SJSA1 (cell line): ENCODE results near the gene GJD4. TPM values are rescaled to one million over a fixed set of nuclear protein-coding genes. Genes with fewer than 3 reads are reported as not detected.

Experiments
- DNase-seq, 2 experiments: peaks; one replicate each; pipeline ENCODE4 v3.0.0-alpha.2; 2015 to 2020; ENCODE audit warnings: low spot score in 2 of 2, low read depth in 1 of 2
- H3K27ac ChIP-seq: fragments of 250-450 bp; sonication (Bioruptor Pico); 2 replicates; pipeline ENCODE4 v1.5.1; 2020; ENCODE audit warnings: mild to moderate bottlenecking, moderate library complexity
- H3K27me3 ChIP-seq: fragments of 250-450 bp; sonication (Bioruptor Pico); replicated peaks from 2 replicates; pipeline ENCODE4 v1.5.1; 2020; ENCODE audit warnings: mild to moderate bottlenecking, moderate library complexity
- H3K36me3 ChIP-seq: fragments of 250-450 bp; sonication (Bioruptor Pico); 2 replicates; pipeline ENCODE4 v1.5.1; 2020; ENCODE audit warnings: mild to moderate bottlenecking
- H3K4me1 ChIP-seq: fragments of 250-450 bp; sonication (Bioruptor Pico); replicated peaks from 2 replicates; pipeline ENCODE4 v1.6.1; 2021; ENCODE audit warnings: mild to moderate bottlenecking
- H3K4me3 ChIP-seq: fragments of 250-450 bp; sonication (Bioruptor Pico); 2 replicates; pipeline ENCODE4 v1.5.1; 2020; ENCODE audit warnings: mild to moderate bottlenecking
- H3K9me3 ChIP-seq: fragments of 250-450 bp; sonication (Bioruptor Pico); replicated peaks from 2 replicates; pipeline ENCODE4 v1.5.1; 2020; ENCODE audit warnings: mild to moderate bottlenecking
- total RNA-seq: library from RNA; depleted of rRNA; stranded (reverse); fragments of >200 nt; shearing (Covaris generic); gene quantifications from 2 replicates; pipeline ENCODE4 v1.2.3, GENCODE V29; 2014

Gene GJD4
- total RNA-seq, 1 experiment from 2014 or later = 0.13 TPM

DNA sequence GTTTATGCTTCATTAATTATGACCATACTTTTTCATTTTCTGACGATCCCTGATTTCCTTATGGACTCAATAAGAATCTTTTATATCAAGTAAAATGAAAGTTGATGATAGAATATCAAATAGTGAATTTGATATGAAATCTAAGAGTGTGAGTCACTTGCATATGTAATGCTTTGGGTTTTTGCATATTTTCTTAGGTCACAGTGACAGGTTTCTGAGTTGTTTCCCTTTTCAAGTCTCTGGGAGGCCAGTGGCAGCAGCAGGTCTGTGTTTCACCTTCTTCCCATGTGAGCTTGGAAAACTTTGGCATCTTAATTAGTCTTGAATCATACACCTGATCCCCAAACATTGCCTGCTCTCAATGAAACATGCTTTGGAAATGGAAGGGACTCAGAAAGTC lies 34.7 kb upstream of the GJD4 start:
- H3K27me3 ChIP-seq = no peaks in the 10 kb centered on the region
- peaks cover 25% of the 10 kb centered on the region for H3K36me3 ChIP-seq
- H3K4me1 ChIP-seq = peaks cover 14% of the 10 kb centered on the region
- H3K27ac ChIP-seq = no peak overlapping the region
- no peaks in the 10 kb centered on the region for H3K9me3 ChIP-seq
- no peak for DNase-seq
- no peak overlapping the region for H3K4me3 ChIP-seq

GRCh38 chr10:35572583-35572982 lies 32.6 kb upstream of the GJD4 start:
- Histone ChIP-seq H3K36me3 (peaks cover 11% of the 10 kb centered on the region), H3K9me3 (no peaks in the 10 kb centered on the region), H3K4me1 (peaks cover 22% of the 10 kb centered on the region), H3K4me3 (no peak overlapping the region), H3K27me3 (no peaks in the 10 kb centered on the region), H3K27ac (no peak overlapping the region)
- no peak for DNase-seq

DNA sequence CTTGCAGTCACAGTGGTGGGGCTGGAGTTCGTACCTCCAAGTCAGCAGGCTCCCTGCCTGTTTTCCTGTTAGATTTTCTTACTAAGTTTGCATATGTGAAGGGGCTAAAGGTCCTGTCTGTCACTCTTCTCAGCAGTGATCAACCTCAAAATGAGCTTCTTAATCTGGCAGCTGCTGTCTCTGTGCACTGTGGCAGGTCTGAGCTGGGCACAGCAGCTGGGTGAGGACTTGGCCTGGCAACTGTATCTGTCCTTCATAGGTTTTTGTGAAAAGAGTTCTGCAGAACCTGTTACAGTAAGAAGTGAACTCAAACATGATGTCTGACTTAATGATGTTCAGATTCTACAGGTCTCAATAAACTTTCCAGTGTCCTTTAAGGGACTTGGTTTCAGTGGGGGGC lies 31.3 kb upstream of the GJD4 start:
- Histone ChIP-seq H3K4me1 (peaks cover 28% of the 10 kb centered on the region), H3K27me3 (no peaks in the 10 kb centered on the region), H3K36me3 (peaks cover 11% of the 10 kb centered on the region), H3K4me3 (no peak overlapping the region), H3K27ac (no peak overlapping the region), H3K9me3 (no peaks in the 10 kb centered on the region)
- DNase-seq = no peak

DNA sequence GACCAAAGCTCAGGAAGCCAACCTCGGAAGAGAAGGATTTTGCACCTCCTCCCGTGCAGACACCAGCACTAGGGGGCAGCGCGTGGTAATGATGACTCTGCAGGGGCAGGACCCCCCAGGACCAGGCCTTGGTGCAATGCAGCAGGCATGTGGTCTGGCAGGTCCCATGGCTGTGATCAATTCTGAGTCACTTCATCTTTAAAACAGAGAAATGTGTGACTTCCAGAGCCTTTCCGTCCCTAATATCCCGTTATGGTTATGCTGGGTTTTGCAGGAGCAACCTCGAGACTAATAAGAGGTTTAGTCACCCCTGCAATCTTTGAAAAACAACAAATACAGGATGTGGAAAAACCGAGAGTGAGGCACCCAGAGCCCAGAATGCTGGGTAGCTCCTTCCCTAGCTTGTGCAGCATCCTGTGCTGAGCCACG lies 30.2 kb upstream of the GJD4 start:
- peak overlapping the region; percentile 59 for H3K27ac ChIP-seq
- DNase-seq = peak; percentile 82 to 90

DNA sequence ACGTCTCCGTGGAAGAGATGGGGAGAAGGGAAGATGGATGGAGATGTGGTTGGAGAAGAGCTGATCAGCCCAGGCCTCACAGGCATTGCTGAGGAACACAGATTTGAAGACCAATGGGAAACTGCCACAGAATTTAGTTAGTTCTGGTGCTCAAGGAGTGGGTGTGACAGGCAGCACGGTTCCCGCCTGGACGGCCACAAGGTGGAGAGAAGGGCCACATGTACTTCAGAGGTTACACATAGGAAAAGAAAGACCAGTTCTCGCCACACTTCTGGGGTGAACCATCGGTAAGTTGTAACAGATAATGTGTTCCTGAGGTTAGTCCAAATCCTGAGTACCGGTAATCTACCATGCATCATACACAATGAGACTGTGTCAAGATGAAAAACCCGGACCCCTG lies 29.5 kb upstream of the GJD4 start:
- Histone ChIP-seq H3K4me1 (peaks cover 28% of the 10 kb centered on the region), H3K27me3 (no peaks in the 10 kb centered on the region), H3K36me3 (peaks cover 4% of the 10 kb centered on the region), H3K4me3 (no peak overlapping the region), H3K27ac (peak overlapping the region; percentile 59), H3K9me3 (no peaks in the 10 kb centered on the region)
- DNase-seq = no peak

More for the DNA sequence above, 30.2 kb upstream of the GJD4 start:
- Histone ChIP-seq H3K4me1 (peaks cover 28% of the 10 kb centered on the region), H3K4me3 (no peak overlapping the region), H3K27me3 (no peaks in the 10 kb centered on the region), H3K36me3 (peaks cover 4% of the 10 kb centered on the region), H3K9me3 (no peaks in the 10 kb centered on the region)

DNA sequence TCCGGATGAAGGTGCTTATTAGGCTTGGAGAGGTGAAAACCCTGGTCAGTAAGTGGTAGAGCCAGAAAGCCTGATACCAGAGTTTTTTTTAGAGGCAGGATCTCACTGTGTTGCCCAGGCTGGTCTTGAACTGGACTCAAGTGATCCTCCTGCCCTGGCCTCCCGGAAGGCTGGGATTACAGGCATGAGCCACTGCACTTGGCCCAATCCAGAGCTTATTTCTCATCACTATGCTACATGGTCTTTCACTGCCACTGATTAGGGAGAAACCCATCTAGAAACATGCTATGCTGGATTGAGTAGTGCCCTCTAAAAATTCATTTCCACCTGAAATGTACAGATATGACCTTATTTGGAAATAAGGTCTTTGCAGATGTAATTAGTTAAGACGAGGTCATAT lies 28.4 kb upstream of the GJD4 start:
- Histone ChIP-seq H3K27me3 (no peaks in the 10 kb centered on the region), H3K4me3 (no peak overlapping the region), H3K36me3 (peaks cover 4% of the 10 kb centered on the region), H3K27ac (no peak overlapping the region), H3K4me1 (peaks cover 28% of the 10 kb centered on the region), H3K9me3 (no peaks in the 10 kb centered on the region)
- no peak for DNase-seq

GRCh38 chr10:35577926-35578617 lies 27.1 kb upstream of the GJD4 start:
- Histone ChIP-seq H3K27me3 (no peaks in the 10 kb centered on the region), H3K27ac (no peak overlapping the region), H3K4me3 (no peak overlapping the region), H3K36me3 (no peaks in the 10 kb centered on the region), H3K9me3 (no peaks in the 10 kb centered on the region), H3K4me1 (peaks cover 28% of the 10 kb centered on the region)
- DNase-seq = no peak

DNA sequence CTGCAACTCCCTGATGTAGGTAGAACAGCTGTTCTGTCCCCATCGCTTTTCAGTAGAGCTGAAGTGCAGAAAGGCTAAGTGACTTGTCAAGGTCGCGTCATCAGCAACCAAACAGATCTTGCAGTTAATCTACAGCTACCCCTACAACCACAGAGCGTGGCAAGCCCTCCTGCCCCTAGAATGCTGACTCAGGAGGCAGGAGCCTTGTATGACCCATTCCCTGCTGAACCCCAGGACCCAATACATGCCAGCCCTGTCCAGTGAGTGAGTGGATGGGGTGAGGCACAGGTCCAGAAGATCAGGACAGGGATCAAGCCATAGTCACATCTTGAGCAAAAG lies 26.6 kb upstream of the GJD4 start:
- no peaks in the 10 kb centered on the region for H3K9me3 ChIP-seq
- DNase-seq = no peak
- H3K27me3 ChIP-seq = no peaks in the 10 kb centered on the region
- H3K36me3 ChIP-seq = no peaks in the 10 kb centered on the region
- H3K4me1 ChIP-seq = peaks cover 28% of the 10 kb centered on the region
- H3K4me3 ChIP-seq = no peak overlapping the region
- no peak overlapping the region for H3K27ac ChIP-seq

GRCh38 chr10:35579116-35579515 lies 26.0 kb upstream of the GJD4 start:
- Histone ChIP-seq H3K27me3 (no peaks in the 10 kb centered on the region), H3K4me1 (peaks cover 27% of the 10 kb centered on the region), H3K9me3 (no peaks in the 10 kb centered on the region), H3K4me3 (no peak overlapping the region), H3K36me3 (no peaks in the 10 kb centered on the region), H3K27ac (no peak overlapping the region)
- no peak for DNase-seq

- DNase-seq = no peak
- H3K9me3 ChIP-seq = no peaks in the 10 kb centered on the region
- H3K27me3 ChIP-seq = no peaks in the 10 kb centered on the region
- H3K4me3 ChIP-seq = no peak overlapping the region
- no peak overlapping the region for H3K27ac ChIP-seq
- H3K4me1 ChIP-seq = peaks cover 20% of the 10 kb centered on the region
- H3K36me3 ChIP-seq = no peaks in the 10 kb centered on the region
Observed at GRCh38 chr10:35579726-35580422, 25.3 kb upstream of the GJD4 start.

- no peak overlapping the region for H3K27ac ChIP-seq
- H3K4me1 ChIP-seq = peaks cover 15% of the 10 kb centered on the region
- no peaks in the 10 kb centered on the region for H3K9me3 ChIP-seq
- no peaks in the 10 kb centered on the region for H3K36me3 ChIP-seq
- DNase-seq = no peak
- H3K27me3 ChIP-seq = no peaks in the 10 kb centered on the region
- H3K4me3 ChIP-seq = no peak overlapping the region
Observed at GRCh38 chr10:35580423-35580770, 24.7 kb upstream of the GJD4 start.

- no peak for DNase-seq
Observed at GRCh38 chr10:35581655-35582054, 23.5 kb upstream of the GJD4 start.

GRCh38 chr10:35584946-35585345 lies 20.2 kb upstream of the GJD4 start:
- H3K36me3 ChIP-seq = no peaks in the 10 kb centered on the region
- no peak overlapping the region for H3K4me3 ChIP-seq
- H3K9me3 ChIP-seq = no peaks in the 10 kb centered on the region
- DNase-seq = no peak
- no peaks in the 10 kb centered on the region for H3K4me1 ChIP-seq
- H3K27ac ChIP-seq = no peak overlapping the region
- no peaks in the 10 kb centered on the region for H3K27me3 ChIP-seq

More at GRCh38 chr10:35581655-35582054, 23.5 kb upstream of the GJD4 start:
- no peaks in the 10 kb centered on the region for H3K36me3 ChIP-seq
- peaks cover 8% of the 10 kb centered on the region for H3K4me1 ChIP-seq
- H3K9me3 ChIP-seq = no peaks in the 10 kb centered on the region
- H3K27me3 ChIP-seq = no peaks in the 10 kb centered on the region
- no peak overlapping the region for H3K4me3 ChIP-seq
- no peak overlapping the region for H3K27ac ChIP-seq

DNA sequence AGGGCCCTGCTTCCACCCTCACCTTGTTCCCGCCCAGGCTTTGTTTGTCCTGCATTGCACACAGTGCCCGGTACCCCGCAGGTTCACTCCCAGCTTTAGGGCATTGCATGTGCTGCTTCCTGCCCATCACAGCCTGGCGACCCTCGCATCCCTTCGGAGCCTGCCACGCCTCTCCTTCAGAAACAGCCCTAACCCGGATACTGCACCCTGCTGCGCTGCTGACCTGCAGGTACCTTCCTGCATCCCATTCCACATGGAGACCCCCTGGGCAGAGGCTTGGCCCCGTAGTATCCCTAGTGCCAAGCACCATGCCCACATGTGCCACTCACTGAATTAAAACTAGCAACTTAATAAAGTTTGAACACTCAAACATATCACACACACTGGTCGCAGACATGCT lies 19.8 kb upstream of the GJD4 start:
- Histone ChIP-seq H3K4me1 (no peaks in the 10 kb centered on the region), H3K27me3 (no peaks in the 10 kb centered on the region), H3K4me3 (no peak overlapping the region), H3K27ac (no peak overlapping the region), H3K9me3 (peaks cover under 1% of the 10 kb centered on the region; the same call in 1 of the 2 replicates), H3K36me3 (no peaks in the 10 kb centered on the region)
- DNase-seq = no peak
